ENCODE measurements around the gene KAZN.

KAZN gene
- 0 to 0.17 (median 0.17) reads per million in 3 donors for total RNA-seq

GRCh38 chr1:14598498-14599182 lies at the start of gene KAZN:
Gene KAZN (plus strand): TSS chr1:14598685.
- Histone ChIP-seq H3K36me3 (ENCODE audit: control insufficient read depth, insufficient read depth, low read length) (no peaks in the 10 kb centered on the region), H3K9me3 (ENCODE audit: control insufficient read depth, low read length) (no peaks in the 10 kb centered on the region), H3K4me3 (ENCODE audit: insufficient read depth, low read depth, low read length, poor library complexity, severe bottlenecking) (no peak within 1 kb of the TSS), H3K27ac (ENCODE audit: insufficient read depth, low read length, poor library complexity, severe bottlenecking) (no peak within 1 kb of the TSS), H3K4me1 (ENCODE audit: control insufficient read depth, insufficient read depth, low read length, poor library complexity, severe bottlenecking) (no peaks in the 10 kb centered on the region), H3K27me3 (replicated peaks; ENCODE audit: control insufficient read depth, insufficient read depth, low read length, poor library complexity, severe bottlenecking) (peaks cover 6% of the 10 kb centered on the region)
- no peak for DNase-seq

- H3K4me1 ChIP-seq (ENCODE audit: control insufficient read depth, insufficient read depth, low read length, poor library complexity, severe bottlenecking): no peaks in the 10 kb centered on the region
Observed at GRCh38 chr1:14549897-14550620, 48.4 kb upstream of the KAZN start.

GRCh38 chr1:14551386-14551785 lies 47.1 kb upstream of the KAZN start:
- no peak for DNase-seq
- Histone ChIP-seq H3K9me3 (ENCODE audit: control insufficient read depth, low read length) (no peaks in the 10 kb centered on the region), H3K36me3 (ENCODE audit: control insufficient read depth, insufficient read depth, low read length) (no peaks in the 10 kb centered on the region), H3K27ac (ENCODE audit: insufficient read depth, low read length, poor library complexity, severe bottlenecking) (no peak overlapping the region), H3K4me3 (ENCODE audit: insufficient read depth, low read depth, low read length, poor library complexity, severe bottlenecking) (no peak overlapping the region), H3K4me1 (ENCODE audit: control insufficient read depth, insufficient read depth, low read length, poor library complexity, severe bottlenecking) (no peaks in the 10 kb centered on the region), H3K27me3 (replicated peaks; ENCODE audit: control insufficient read depth, insufficient read depth, low read length, poor library complexity, severe bottlenecking) (no peaks in the 10 kb centered on the region)

More at GRCh38 chr1:14549897-14550620, 48.4 kb upstream of the KAZN start:
- Histone ChIP-seq H3K27me3 (replicated peaks; ENCODE audit: control insufficient read depth, insufficient read depth, low read length, poor library complexity, severe bottlenecking) (no peaks in the 10 kb centered on the region), H3K27ac (ENCODE audit: insufficient read depth, low read length, poor library complexity, severe bottlenecking) (no peak overlapping the region), H3K4me3 (ENCODE audit: insufficient read depth, low read depth, low read length, poor library complexity, severe bottlenecking) (no peak overlapping the region), H3K9me3 (ENCODE audit: control insufficient read depth, low read length) (no peaks in the 10 kb centered on the region), H3K36me3 (ENCODE audit: control insufficient read depth, insufficient read depth, low read length) (no peaks in the 10 kb centered on the region)
- DNase-seq: no peak

DNA sequence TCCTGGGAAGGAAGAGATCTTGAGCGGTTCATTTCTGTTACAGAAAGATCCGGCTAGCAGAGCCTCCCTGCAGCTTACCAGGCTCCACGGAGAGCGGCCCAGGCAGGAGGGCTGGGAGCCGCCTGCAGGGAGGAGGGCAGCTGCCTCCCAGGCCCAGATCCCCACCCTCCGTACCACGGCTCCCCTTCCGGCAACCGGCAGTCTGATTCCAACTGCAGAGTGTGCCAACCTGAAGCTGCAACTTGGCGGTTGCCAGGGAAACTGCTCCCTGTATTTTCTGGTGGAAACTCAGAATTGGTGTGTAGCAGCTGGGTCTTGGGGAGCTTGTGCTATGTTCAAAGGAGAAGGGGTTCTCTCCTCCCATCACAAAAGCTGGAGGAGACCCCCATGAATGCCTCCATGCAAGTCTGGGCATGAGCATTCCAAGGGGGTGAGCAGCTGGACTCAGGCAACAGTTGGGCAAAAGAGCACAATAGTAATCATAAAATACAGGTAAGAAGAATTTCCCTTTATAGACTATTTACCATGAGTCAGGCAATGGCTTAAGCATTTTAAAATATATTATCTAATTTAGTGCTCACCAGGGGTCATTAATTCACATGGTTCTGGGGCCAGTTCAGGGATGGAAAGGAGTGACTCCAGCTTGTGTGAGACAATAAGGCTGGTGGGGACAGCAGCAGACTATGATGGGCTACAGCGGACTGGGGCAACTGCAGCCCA lies 46.1 kb upstream of the KAZN start:
- H3K9me3 ChIP-seq (ENCODE audit: control insufficient read depth, low read length): no peaks in the 10 kb centered on the region

GRCh38 chr1:14553711-14554110 lies 44.8 kb upstream of the KAZN start:
- no peak overlapping the region for H3K27ac ChIP-seq (ENCODE audit: insufficient read depth, low read length, poor library complexity, severe bottlenecking)

More for the DNA sequence above, 46.1 kb upstream of the KAZN start:
- DNase-seq: no peak
- Histone ChIP-seq H3K36me3 (ENCODE audit: control insufficient read depth, insufficient read depth, low read length) (no peaks in the 10 kb centered on the region), H3K4me3 (ENCODE audit: insufficient read depth, low read depth, low read length, poor library complexity, severe bottlenecking) (no peak overlapping the region), H3K27ac (ENCODE audit: insufficient read depth, low read length, poor library complexity, severe bottlenecking) (no peak overlapping the region), H3K27me3 (replicated peaks; ENCODE audit: control insufficient read depth, insufficient read depth, low read length, poor library complexity, severe bottlenecking) (no peaks in the 10 kb centered on the region), H3K4me1 (ENCODE audit: control insufficient read depth, insufficient read depth, low read length, poor library complexity, severe bottlenecking) (no peaks in the 10 kb centered on the region)

DNA sequence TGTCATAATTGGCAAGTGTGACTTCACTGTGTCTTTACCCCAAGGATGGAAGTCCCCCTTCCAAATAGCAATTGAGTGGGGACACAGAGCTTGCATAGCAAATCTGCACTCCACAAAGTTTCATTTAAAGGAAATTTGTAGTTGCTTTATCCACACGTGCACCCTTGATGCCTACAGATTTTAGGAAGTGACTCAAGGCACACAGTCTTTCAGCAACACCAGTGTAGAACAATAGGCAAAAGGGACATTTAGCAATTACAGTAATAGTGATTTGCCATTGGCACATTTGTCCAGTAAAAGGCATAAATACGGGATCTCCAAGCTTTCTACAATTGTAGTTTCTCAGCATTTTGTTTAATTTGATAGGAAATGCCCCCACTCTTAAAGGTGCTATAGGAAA lies 43.4 kb upstream of the KAZN start:
- no peaks in the 10 kb centered on the region for H3K27me3 ChIP-seq (replicated peaks; ENCODE audit: control insufficient read depth, insufficient read depth, low read length, poor library complexity, severe bottlenecking)
- DNase-seq: no peak

More at GRCh38 chr1:14553711-14554110, 44.8 kb upstream of the KAZN start:
- DNase-seq: no peak
- H3K4me1 ChIP-seq (ENCODE audit: control insufficient read depth, insufficient read depth, low read length, poor library complexity, severe bottlenecking): no peaks in the 10 kb centered on the region
- no peaks in the 10 kb centered on the region for H3K9me3 ChIP-seq (ENCODE audit: control insufficient read depth, low read length)
- H3K4me3 ChIP-seq (ENCODE audit: insufficient read depth, low read depth, low read length, poor library complexity, severe bottlenecking): no peak overlapping the region
- no peaks in the 10 kb centered on the region for H3K27me3 ChIP-seq (replicated peaks; ENCODE audit: control insufficient read depth, insufficient read depth, low read length, poor library complexity, severe bottlenecking)
- no peaks in the 10 kb centered on the region for H3K36me3 ChIP-seq (ENCODE audit: control insufficient read depth, insufficient read depth, low read length)

GRCh38 chr1:14561014-14561693 lies 37.3 kb upstream of the KAZN start:
- Histone ChIP-seq H3K9me3 (ENCODE audit: control insufficient read depth, low read length) (no peaks in the 10 kb centered on the region), H3K4me1 (ENCODE audit: control insufficient read depth, insufficient read depth, low read length, poor library complexity, severe bottlenecking) (no peaks in the 10 kb centered on the region), H3K27ac (ENCODE audit: insufficient read depth, low read length, poor library complexity, severe bottlenecking) (no peak overlapping the region), H3K27me3 (replicated peaks; ENCODE audit: control insufficient read depth, insufficient read depth, low read length, poor library complexity, severe bottlenecking) (no peaks in the 10 kb centered on the region), H3K36me3 (ENCODE audit: control insufficient read depth, insufficient read depth, low read length) (no peaks in the 10 kb centered on the region), H3K4me3 (ENCODE audit: insufficient read depth, low read depth, low read length, poor library complexity, severe bottlenecking) (no peak overlapping the region)
- no peak for DNase-seq

More for the DNA sequence above, 43.4 kb upstream of the KAZN start:
- Histone ChIP-seq H3K4me3 (ENCODE audit: insufficient read depth, low read depth, low read length, poor library complexity, severe bottlenecking) (no peak overlapping the region), H3K27ac (ENCODE audit: insufficient read depth, low read length, poor library complexity, severe bottlenecking) (no peak overlapping the region), H3K9me3 (ENCODE audit: control insufficient read depth, low read length) (no peaks in the 10 kb centered on the region), H3K36me3 (ENCODE audit: control insufficient read depth, insufficient read depth, low read length) (no peaks in the 10 kb centered on the region), H3K4me1 (ENCODE audit: control insufficient read depth, insufficient read depth, low read length, poor library complexity, severe bottlenecking) (no peaks in the 10 kb centered on the region)

- no peak for DNase-seq
- H3K27ac ChIP-seq (ENCODE audit: insufficient read depth, low read length, poor library complexity, severe bottlenecking): no peak overlapping the region
- no peaks in the 10 kb centered on the region for H3K4me1 ChIP-seq (ENCODE audit: control insufficient read depth, insufficient read depth, low read length, poor library complexity, severe bottlenecking)
- H3K27me3 ChIP-seq (replicated peaks; ENCODE audit: control insufficient read depth, insufficient read depth, low read length, poor library complexity, severe bottlenecking): no peaks in the 10 kb centered on the region
- no peak overlapping the region for H3K4me3 ChIP-seq (ENCODE audit: insufficient read depth, low read depth, low read length, poor library complexity, severe bottlenecking)
- H3K36me3 ChIP-seq (ENCODE audit: control insufficient read depth, insufficient read depth, low read length): no peaks in the 10 kb centered on the region
- H3K9me3 ChIP-seq (ENCODE audit: control insufficient read depth, low read length): no peaks in the 10 kb centered on the region
Observed at GRCh38 chr1:14565090-14565489, 33.4 kb upstream of the KAZN start.

- no peak for DNase-seq
- no peaks in the 10 kb centered on the region for H3K36me3 ChIP-seq (ENCODE audit: control insufficient read depth, insufficient read depth, low read length)
- H3K4me1 ChIP-seq (ENCODE audit: control insufficient read depth, insufficient read depth, low read length, poor library complexity, severe bottlenecking): no peaks in the 10 kb centered on the region
- H3K9me3 ChIP-seq (ENCODE audit: control insufficient read depth, low read length): no peaks in the 10 kb centered on the region
- no peak overlapping the region for H3K27ac ChIP-seq (ENCODE audit: insufficient read depth, low read length, poor library complexity, severe bottlenecking)
- no peaks in the 10 kb centered on the region for H3K27me3 ChIP-seq (replicated peaks; ENCODE audit: control insufficient read depth, insufficient read depth, low read length, poor library complexity, severe bottlenecking)
- no peak overlapping the region for H3K4me3 ChIP-seq (ENCODE audit: insufficient read depth, low read depth, low read length, poor library complexity, severe bottlenecking)
Observed at GRCh38 chr1:14567056-14567455, 31.4 kb upstream of the KAZN start.
